Endothelial cell of umbilical vein (primary cell): ENCODE data around the gene DAZL.

Experiments
- EZH2 ChIP-seq: IDR thresholded peaks from 2 replicates; pipeline ENCODE4 v1.6.1; 2012; ENCODE audit warnings: borderline replicate concordance, low read depth, mild to moderate bottlenecking, moderate library complexity, low read length, inconsistent platforms; ENCODE audit not compliant: severe bottlenecking
- FOS ChIP-seq: IDR thresholded peaks from 2 replicates; pipeline ENCODE4 v1.6.1; 2011; ENCODE audit warnings: mild to moderate bottlenecking, low read length, moderate library complexity, borderline replicate concordance; ENCODE audit not compliant: insufficient read depth
- JUN ChIP-seq: IDR thresholded peaks from 2 replicates; pipeline ENCODE4 v1.6.1; 2011; ENCODE audit warnings: borderline replicate concordance, low read depth; ENCODE audit not compliant: insufficient read length, insufficient read depth
- POLR2A ChIP-seq: IDR thresholded peaks from 2 replicates; pipeline ENCODE4 v1.6.1; 2012; ENCODE audit warnings: low read depth, mild to moderate bottlenecking, control low read depth, low read length
- TF ChIP-seq, protein P1 (sequence below), 2 donors: IDR thresholded peaks; 1 replicate in 1 of 2; 2 replicates in 1 of 2; pipeline ENCODE4 v1.5.1; 2011; ENCODE audit warnings: low read length in 2 of 2, mild to moderate bottlenecking in 2 of 2, moderate library complexity in 2 of 2, control low read depth in 1 of 2, inconsistent platforms in 1 of 2, low read depth in 1 of 2; ENCODE audit not compliant: insufficient read depth in 1 of 2; ENCODE audit errors: extremely low read depth in 1 of 2

DNA sequence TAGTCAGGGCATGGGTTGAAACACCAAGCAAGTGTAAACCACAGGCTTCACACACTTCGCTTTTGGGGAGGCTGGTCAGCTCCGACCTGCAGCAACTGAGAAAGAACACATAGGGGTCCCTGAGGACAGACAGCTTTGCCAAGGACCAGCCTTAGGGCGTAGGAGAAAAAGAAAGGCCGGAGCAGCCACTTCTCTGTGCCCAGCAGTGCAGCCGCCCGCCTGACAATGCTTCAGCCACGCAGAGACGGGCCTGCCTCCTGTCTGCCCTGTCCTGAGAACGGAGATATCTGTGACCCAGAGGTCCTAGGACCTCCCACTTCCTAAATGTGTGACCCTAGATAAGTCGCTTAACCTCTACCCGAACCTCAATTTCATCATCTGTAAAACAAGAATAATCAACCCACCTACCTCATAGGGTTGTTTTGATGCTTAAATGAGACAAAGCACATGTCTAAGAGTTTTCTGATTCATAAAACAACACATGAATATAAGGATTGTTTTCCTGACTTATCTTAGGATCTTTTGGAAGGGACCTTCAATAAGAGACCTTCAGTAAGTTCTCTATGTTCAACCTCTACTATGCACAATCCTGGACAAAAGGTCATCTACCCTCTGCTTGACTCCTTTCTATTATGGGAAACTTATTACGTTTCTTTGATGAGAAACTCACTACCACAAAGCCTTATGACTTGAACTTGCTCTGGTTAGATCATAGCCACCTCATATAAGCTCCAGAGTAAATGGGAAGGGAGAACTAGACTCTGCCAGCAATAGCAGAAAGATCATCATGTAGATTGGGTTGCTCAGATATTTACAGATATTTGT is 58.8 kb downstream of the DAZL start:
- TF ChIP-seq FOS: no peak
- no peak for TF ChIP-seq POLR2A
- TF ChIP-seq, protein P1, sequence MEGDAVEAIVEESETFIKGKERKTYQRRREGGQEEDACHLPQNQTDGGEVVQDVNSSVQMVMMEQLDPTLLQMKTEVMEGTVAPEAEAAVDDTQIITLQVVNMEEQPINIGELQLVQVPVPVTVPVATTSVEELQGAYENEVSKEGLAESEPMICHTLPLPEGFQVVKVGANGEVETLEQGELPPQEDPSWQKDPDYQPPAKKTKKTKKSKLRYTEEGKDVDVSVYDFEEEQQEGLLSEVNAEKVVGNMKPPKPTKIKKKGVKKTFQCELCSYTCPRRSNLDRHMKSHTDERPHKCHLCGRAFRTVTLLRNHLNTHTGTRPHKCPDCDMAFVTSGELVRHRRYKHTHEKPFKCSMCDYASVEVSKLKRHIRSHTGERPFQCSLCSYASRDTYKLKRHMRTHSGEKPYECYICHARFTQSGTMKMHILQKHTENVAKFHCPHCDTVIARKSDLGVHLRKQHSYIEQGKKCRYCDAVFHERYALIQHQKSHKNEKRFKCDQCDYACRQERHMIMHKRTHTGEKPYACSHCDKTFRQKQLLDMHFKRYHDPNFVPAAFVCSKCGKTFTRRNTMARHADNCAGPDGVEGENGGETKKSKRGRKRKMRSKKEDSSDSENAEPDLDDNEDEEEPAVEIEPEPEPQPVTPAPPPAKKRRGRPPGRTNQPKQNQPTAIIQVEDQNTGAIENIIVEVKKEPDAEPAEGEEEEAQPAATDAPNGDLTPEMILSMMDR (IDR thresholded peaks at IDR 0.05; ENCODE audit: extremely low read depth in 1 of 2, insufficient read depth in 1 of 2, low read depth in 1 of 2, low read length in 2 of 2): no peak
- no peak for TF ChIP-seq JUN
- no peak for TF ChIP-seq EZH2
